Pancreas (tissue), 10 donors: ENCODE measurements around the gene FGF19. TPM values are rescaled to one million over a fixed set of nuclear protein-coding genes. Genes with fewer than 3 reads are reported as not detected.

Experiments
- ATAC-seq, 4 donors: fragments of 200-7000 bp; cut with Tn5 transposase; one replicate each; pipeline versions ENCODE4 v1.8.0 to v1.9.1; 2020; ENCODE audit warnings: mild to moderate bottlenecking in 4 of 4, moderate library complexity in 4 of 4
- DNase-seq, 6 donors: peaks; one replicate each; pipeline ENCODE4 v3.0.0-alpha.2; 2020
- FAIRE-seq: peaks from 2 replicates; lab custom pipeline; 2012; peaks lifted over from hg19 to GRCh38; lab: Jason Lieb, UNC
- H3K27ac ChIP-seq, 4 donors: fragments of 200-600 bp; sonication (generic); 1 replicate in 3 of 4; 2 replicates in 1 of 4; pipeline versions ENCODE4 v1.5.0 to v1.8.0; 2020
- H3K27me3 ChIP-seq, 4 donors: fragments of 200-600 bp; one replicate each; pipeline ENCODE4 v1.8.0; 2021
- H3K36me3 ChIP-seq, 3 donors: fragments of 200-600 bp; sonication (generic) in 1 of 3; one replicate each; pipeline versions ENCODE4 v1.5.0 to v1.8.0; 2020 to 2021
- H3K4me1 ChIP-seq, 3 donors: fragments of 200-600 bp; one replicate each; pipeline ENCODE4 v1.8.0; 2021
- H3K4me3 ChIP-seq, 4 donors: fragments of 200-600 bp; sonication (generic) in 2 of 4; one replicate each; pipeline versions ENCODE4 v1.5.0 to v1.8.0; 2020 to 2021
- H3K9me3 ChIP-seq, 4 donors: fragments of 200-600 bp; one replicate each; pipeline ENCODE4 v1.8.0; 2021
- WGBS, 2 donors: extraction: QIAGEN DNeasy Blood & Tissue Kit; methylation state at CpG; one replicate each; pipeline ENCODE4 v1.1.7; 2013; 5-methylcytosine and 5-hydroxymethylcytosine counted together
- intact Hi-C, 3 donors: fragments of 100-400 bp; cut with DNase I; formaldehyde crosslinking; loops; one replicate each; pipeline versions ENCODE4 v1.11.1 to v1.14.2; 2022
- polyA plus RNA-seq, 2 donors: library from polyadenylated mRNA; stranded (reverse); fragments of 200-250 nt; gene quantifications; one replicate each; pipeline ENCODE4 v1.2.3, GENCODE V29; 2013
- total RNA-seq, 6 donors: library from RNA; stranded (reverse); fragmentation: NEBNext Ultra II Directional in 4 of 6; extraction: Animal tissue kit (Norgen Biotek cat#: 25700) in 4 of 6; gene quantifications; one replicate each; pipeline versions ENCODE4 v1.2.1 to v1.2.4, GENCODE V29; 2021 to 2023
- TF ChIP-seq, protein P1 (sequence below), 4 donors: fragments of 200-600 bp; sonication (generic) in 3 of 4; IDR thresholded peaks; one replicate each; pipeline versions ENCODE4 v1.5.0 to v1.8.0; 2021; ENCODE audit warnings: antibody characterized with exemption in 4 of 4
- donor health status: healthy with polysubstance abuse.
- donor health status: DM: no; HTN: no; CAD: no; lungs with moderate emphysema.
- donor health status: DM: no; HTN: no; CAD: no.
- donor health status: control.
- donor health status: control.
- donor health status: Bipolar disorder and iron deficiency.
- donor health status: DM: yes; HTN: yes; CAD: no.
- donor health status: DM: no; HTN: no; CAD: no.
- donor health status: DM: no; HTN: no; CAD: no.
- donor health status: DM: yes; HTN: yes; CAD: no.

FGF19 gene
- total and polyA plus RNA-seq, 8 donors = 0.06 to 0.28 (median 0.07) TPM; not detected in 3

DNA sequence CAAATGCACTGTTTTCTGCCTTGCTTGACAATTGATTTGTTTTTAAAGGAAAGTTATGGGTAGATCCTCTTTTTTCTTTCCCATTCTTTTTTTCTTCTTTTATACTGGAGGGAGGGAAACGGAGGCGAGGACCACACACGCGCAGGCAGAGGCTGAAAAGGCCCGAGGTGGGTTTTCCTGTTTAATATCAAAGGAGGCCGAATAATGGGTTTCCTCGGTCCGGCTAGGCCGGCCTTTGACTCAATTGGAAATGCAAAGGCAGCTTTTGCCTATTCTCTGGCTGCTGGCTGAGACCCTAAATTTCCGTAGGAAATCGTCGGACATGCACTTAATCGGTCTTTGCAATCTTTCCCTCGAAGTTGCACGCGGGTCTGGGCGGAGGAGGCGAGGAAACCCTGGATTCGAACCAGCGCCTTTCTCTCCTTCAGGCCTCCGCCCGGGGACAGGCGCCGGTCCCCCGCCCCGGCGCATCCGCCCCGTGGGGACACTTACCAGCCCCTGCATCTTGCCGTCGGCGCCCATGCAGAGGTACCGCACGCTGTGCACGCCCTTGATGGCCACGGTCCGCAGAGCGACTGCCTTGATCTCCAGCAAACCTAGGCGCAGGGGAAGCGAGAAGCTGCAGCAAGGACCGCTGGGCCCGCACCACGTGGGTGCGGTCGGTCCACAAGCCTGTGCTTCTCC, 911 bp downstream of the FGF19 start:
- TF ChIP-seq, protein P1, sequence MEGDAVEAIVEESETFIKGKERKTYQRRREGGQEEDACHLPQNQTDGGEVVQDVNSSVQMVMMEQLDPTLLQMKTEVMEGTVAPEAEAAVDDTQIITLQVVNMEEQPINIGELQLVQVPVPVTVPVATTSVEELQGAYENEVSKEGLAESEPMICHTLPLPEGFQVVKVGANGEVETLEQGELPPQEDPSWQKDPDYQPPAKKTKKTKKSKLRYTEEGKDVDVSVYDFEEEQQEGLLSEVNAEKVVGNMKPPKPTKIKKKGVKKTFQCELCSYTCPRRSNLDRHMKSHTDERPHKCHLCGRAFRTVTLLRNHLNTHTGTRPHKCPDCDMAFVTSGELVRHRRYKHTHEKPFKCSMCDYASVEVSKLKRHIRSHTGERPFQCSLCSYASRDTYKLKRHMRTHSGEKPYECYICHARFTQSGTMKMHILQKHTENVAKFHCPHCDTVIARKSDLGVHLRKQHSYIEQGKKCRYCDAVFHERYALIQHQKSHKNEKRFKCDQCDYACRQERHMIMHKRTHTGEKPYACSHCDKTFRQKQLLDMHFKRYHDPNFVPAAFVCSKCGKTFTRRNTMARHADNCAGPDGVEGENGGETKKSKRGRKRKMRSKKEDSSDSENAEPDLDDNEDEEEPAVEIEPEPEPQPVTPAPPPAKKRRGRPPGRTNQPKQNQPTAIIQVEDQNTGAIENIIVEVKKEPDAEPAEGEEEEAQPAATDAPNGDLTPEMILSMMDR (IDR thresholded peaks at IDR 0.05) = no peak
- Histone ChIP-seq H3K27ac (no peak overlapping the region), H3K9me3 (no peaks in the 10 kb centered on the region), H3K4me3 (no peak overlapping the region), H3K4me1 (peaks cover 0 to 6% (median 0%) of the 10 kb centered on the region in 3 donors), H3K27me3 (peaks cover 0 to 43% (median 11%) of the 10 kb centered on the region in 4 donors), H3K36me3 (no peaks in the 10 kb centered on the region)
- DNase-seq = no peak
- WGBS, 2 donors = 7 to 9% methylated on average over 40 to 45 of the region's 45 CpGs
- no peak for ATAC-seq
- intact Hi-C loops = no loop called here
- no peak for FAIRE-seq

DNA sequence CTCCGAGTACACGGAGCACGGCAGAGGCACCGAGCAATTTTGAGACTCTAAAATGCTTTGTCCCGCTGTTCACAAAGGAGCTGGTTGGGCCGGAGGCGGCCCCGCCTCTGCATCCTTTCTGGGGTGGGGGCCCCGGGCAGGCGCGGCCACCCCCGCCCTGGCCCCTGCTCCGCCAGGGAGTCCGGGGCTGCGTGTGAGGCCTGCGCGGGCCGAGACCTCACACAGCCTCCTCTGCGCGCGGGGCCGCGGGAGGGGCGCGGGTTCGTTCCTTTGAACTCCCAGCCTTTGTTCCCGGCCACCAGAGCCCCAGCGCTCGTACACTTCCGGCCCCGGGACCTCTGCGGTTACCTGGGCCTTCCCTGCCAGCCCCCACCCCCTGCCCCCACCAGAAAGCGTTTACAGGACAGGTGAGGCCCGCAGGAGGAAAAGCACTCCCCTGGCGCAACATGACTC, 1.6 kb downstream of the FGF19 start:
- H3K27ac ChIP-seq = no peak overlapping the region
- DNase-seq = no peak

GRCh38 chr11:69700278-69701140, 3.3 kb downstream of the FGF19 start:
- Histone ChIP-seq H3K4me3 (no peak overlapping the region), H3K4me1 (peaks cover 0 to 6% (median 0%) of the 10 kb centered on the region in 3 donors), H3K36me3 (no peaks in the 10 kb centered on the region), H3K27ac (no peak overlapping the region), H3K27me3 (peaks cover 0 to 38% (median 10%) of the 10 kb centered on the region in 4 donors), H3K9me3 (no peaks in the 10 kb centered on the region)
- 33 to 37% methylated on average over 20 of the region's 20 CpGs for WGBS, 2 donors
- TF ChIP-seq, protein P1 (IDR thresholded peaks at IDR 0.05) = no peak
- intact Hi-C loops = no loop called here
- DNase-seq (peak in 5 of 6 donors; percentile 44 to 82 (median 69)), FAIRE-seq (no peak), ATAC-seq (peak; percentile 60 to 90 (median 85))

More for the DNA sequence above, 1.6 kb downstream of the FGF19 start:
- Histone ChIP-seq H3K4me3 (no peak overlapping the region), H3K9me3 (no peaks in the 10 kb centered on the region), H3K4me1 (peaks cover 0 to 6% (median 0%) of the 10 kb centered on the region in 3 donors), H3K36me3 (no peaks in the 10 kb centered on the region), H3K27me3 (peaks cover 0 to 43% (median 11%) of the 10 kb centered on the region in 4 donors)
- intact Hi-C loops = no loop called here
- TF ChIP-seq, protein P1 (IDR thresholded peaks at IDR 0.05) = no peak
- WGBS, 2 donors = 4 to 7% methylated on average over 33 to 35 of the region's 35 CpGs
- ATAC-seq (no peak), FAIRE-seq (no peak)

GRCh38 chr11:69699213-69699612, 4.6 kb downstream of the FGF19 start:
- H3K36me3 ChIP-seq = no peaks in the 10 kb centered on the region
- intact Hi-C loops = no loop called here
- DNase-seq = no peak
- ATAC-seq = no peak
- WGBS, 2 donors = 75 to 84% methylated on average over 13 of the region's 13 CpGs
- H3K9me3 ChIP-seq = no peaks in the 10 kb centered on the region
- H3K27me3 ChIP-seq = peaks cover 0 to 26% (median 4%) of the 10 kb centered on the region in 4 donors
- no peak overlapping the region for H3K27ac ChIP-seq
- FAIRE-seq = no peak
- H3K4me3 ChIP-seq = no peak overlapping the region
- TF ChIP-seq, protein P1 (IDR thresholded peaks at IDR 0.05) = no peak
- peaks cover 0 to 4% (median 0%) of the 10 kb centered on the region in 3 donors for H3K4me1 ChIP-seq
